Esophagus muscularis mucosa (tissue), 4 donors: ENCODE measurements around the gene GDF15.

Experiments
- CTCF ChIP-seq, 3 experiments: fragments of 200-600 bp in 2 of 3; fragments of 450-650 bp in 1 of 3; sonication (generic) in 2 of 3; IDR thresholded peaks; one replicate each; pipeline ENCODE4 v1.5.1; 2017 to 2019; ENCODE audit warnings: antibody characterized with exemption in 3 of 3, mild to moderate bottlenecking in 2 of 3, moderate library complexity in 1 of 3
- EP300 ChIP-seq: sonication (generic); formaldehyde crosslinking; IDR thresholded peaks from one replicate; pipeline ENCODE4 v1.6.1; 2017; ENCODE audit warnings: antibody characterized with exemption
- POLR2A ChIP-seq: fragments of 450-650 bp; IDR thresholded peaks from one replicate; pipeline ENCODE4 v1.6.1; 2017; ENCODE audit warnings: antibody characterized with exemption, moderate library complexity, mild to moderate bottlenecking, low read depth
- POLR2AphosphoS5 ChIP-seq, 2 donors: sonication (generic); formaldehyde crosslinking; IDR thresholded peaks; one replicate each; pipeline ENCODE4 v1.6.1; 2017; ENCODE audit warnings: antibody characterized with exemption in 2 of 2

GRCh38 chr19:18344582-18344950 is 41.4 kb upstream of the GDF15 start:
- TF ChIP-seq CTCF (IDR thresholded peaks at IDR 0.05), result no peak
- no peak for TF ChIP-seq POLR2A
- no peak for TF ChIP-seq POLR2AphosphoS5 (IDR thresholded peaks at IDR 0.05)
- no peak for TF ChIP-seq EP300
